Omental fat pad (tissue), 4 donors: Measurements from ENCODE around the gene DSC2. TPM values are rescaled to one million over a fixed set of nuclear protein-coding genes. Genes with fewer than 3 reads are reported as not detected.
A peak's percentile ranks its signal among the peaks of the same experiment; 100 is the strongest.

Experiments
- ATAC-seq: fragments of 150-250 bp; one replicate; pipeline ENCODE4 v1.9.1; 2016; ENCODE audit warnings: mild to moderate bottlenecking, moderate library complexity; ENCODE audit not compliant: low FRiP score
- DNase-seq: peaks from one replicate; pipeline ENCODE4 v3.0.0-alpha.2; 2019; ENCODE audit warnings: low spot score
- total RNA-seq, 4 donors: library from RNA; depleted of rRNA; stranded (reverse); fragments of >200 nt; gene quantifications; one replicate each; pipeline ENCODE4 v1.1.0, GENCODE V29; 2016
- TF ChIP-seq, protein P1 (sequence below), 3 donors: fragments of 450-650 bp; IDR thresholded peaks; one replicate each; pipeline ENCODE4 v1.5.1; 2016 to 2017; ENCODE audit warnings: antibody characterized with exemption in 3 of 3, mild to moderate bottlenecking in 3 of 3, moderate library complexity in 2 of 3

Gene DSC2
- total RNA-seq, 4 donors from 2014 or later: 10.9 to 15.1 (median 12.4) TPM

- DNase-seq: no peak
- TF ChIP-seq, protein P1, sequence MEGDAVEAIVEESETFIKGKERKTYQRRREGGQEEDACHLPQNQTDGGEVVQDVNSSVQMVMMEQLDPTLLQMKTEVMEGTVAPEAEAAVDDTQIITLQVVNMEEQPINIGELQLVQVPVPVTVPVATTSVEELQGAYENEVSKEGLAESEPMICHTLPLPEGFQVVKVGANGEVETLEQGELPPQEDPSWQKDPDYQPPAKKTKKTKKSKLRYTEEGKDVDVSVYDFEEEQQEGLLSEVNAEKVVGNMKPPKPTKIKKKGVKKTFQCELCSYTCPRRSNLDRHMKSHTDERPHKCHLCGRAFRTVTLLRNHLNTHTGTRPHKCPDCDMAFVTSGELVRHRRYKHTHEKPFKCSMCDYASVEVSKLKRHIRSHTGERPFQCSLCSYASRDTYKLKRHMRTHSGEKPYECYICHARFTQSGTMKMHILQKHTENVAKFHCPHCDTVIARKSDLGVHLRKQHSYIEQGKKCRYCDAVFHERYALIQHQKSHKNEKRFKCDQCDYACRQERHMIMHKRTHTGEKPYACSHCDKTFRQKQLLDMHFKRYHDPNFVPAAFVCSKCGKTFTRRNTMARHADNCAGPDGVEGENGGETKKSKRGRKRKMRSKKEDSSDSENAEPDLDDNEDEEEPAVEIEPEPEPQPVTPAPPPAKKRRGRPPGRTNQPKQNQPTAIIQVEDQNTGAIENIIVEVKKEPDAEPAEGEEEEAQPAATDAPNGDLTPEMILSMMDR (IDR thresholded peaks at IDR 0.05): no peak
- ATAC-seq: no peak
Measured at GRCh38 chr18:31104444-31104843, 2.2 kb upstream of the DSC2 start.

GRCh38 chr18:31103423-31103822 is 1.2 kb upstream of the DSC2 start:
- TF ChIP-seq, protein P1 (IDR thresholded peaks at IDR 0.05): no peak
- ATAC-seq: no peak
- DNase-seq: no peak

DNA sequence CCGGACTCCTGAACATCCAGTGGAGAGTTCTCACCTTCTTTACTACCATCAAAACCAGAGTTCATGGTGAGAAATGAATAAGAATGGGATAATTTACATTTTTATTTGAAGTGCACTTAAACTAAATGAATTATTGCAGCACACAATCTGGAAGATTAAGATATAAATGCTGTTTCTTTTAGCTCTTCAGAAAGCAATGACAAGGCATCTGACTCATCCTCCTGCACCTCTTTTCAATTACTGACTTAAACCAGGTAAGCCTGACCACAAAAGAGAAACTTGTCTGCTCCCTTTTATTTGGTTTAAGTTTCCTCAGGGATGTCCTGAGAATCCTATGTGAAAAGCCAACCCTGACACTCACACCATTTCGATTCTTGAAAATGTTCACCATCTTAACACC is 720 bp upstream of the DSC2 start:
- DNase-seq (no peak), ATAC-seq (no peak)
- TF ChIP-seq, protein P1 (IDR thresholded peaks at IDR 0.05): no peak

DNA sequence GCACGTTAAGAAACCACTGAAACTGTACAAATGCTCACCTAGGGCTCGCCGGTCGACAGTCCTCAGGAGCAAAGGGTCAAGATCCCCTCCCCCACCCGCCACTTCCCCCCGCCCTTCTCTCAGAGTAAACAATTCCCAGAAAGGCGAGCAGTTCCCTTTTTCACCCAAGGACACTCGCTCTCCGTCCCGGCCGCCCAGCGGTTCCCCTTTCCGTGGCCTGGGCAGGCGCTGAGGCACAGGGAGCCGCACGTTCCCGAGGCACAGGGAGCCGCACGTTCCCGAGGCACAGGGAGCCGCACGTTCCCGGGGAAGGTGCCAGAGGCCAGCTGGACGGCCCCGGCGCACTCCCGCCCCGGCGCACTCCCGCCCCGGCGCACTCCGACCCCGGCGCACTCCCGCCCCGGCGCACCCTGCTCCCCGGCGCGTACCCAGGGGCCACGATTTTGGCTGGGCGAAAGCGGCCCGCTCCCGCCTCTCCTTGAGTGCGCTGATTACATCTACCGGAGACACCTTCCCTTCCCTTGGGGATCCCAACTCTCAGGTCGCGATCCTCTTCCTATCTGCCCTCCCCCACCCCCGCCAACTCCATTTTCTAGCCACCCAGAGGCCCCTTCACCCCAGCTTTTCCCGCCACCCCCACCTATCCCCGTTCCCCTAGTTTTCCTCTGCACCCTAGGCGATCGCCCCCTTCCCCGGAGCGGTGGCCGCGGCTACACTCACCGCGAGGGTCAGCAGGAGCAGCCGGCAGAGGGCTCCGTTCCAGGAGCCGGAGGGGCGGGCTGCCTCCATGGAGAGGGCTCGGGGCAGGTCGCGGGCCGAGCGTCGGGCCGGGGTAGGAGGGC is 817 bp downstream of the DSC2 start:
- TF ChIP-seq, protein P1 (IDR thresholded peaks at IDR 0.05): no peak
- no peak for DNase-seq
- peak; percentile 58 for ATAC-seq

- TF ChIP-seq, protein P1 (IDR thresholded peaks at IDR 0.05): no peak
- ATAC-seq (peak; percentile 65), DNase-seq (no peak)
Measured at GRCh38 chr18:31100436-31101182, 1.6 kb downstream of the DSC2 start.

DNA sequence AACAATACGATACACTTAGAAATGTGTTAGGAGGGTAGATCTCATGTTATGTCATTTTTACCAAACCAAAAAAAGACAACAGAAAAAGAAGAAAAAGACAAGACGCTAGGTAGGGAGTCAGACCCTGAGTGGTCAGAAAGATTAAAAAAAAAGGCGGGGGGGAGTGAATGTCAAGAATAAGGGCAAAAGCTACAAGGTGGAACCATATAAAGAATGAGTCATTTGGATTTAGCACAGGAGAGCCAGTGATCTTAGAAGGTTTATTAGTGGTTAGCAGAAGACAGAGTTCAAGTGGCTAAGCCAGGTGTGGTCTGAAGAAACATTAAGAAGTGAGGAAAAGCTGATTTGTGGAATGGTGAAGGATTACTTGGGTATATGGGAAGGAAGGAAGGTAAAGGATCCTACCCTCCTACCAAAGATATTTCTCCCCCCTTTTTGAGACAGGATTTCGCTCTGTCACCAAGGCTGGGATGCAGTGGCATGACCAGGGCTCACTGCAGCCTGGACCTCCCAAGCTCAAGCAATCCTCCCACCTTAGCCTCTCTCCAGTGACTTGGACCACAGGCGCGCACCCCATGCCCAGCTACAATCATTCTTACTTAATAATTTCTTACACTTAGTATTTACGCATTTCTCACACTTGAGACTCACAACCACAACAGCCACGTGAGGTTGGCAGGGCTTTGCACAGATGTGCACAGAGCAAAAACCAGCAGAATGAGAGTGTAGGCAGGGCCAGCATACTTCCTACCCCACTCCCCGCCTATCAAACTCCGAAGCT is 2.6 kb downstream of the DSC2 start:
- DNase-seq (no peak), ATAC-seq (no peak)

More for the DNA sequence above, 2.6 kb downstream of the DSC2 start:
- TF ChIP-seq, protein P1 (IDR thresholded peaks at IDR 0.05): no peak
